ENCODE measurements around the gene SLC6A5.
A peak's percentile ranks its signal among the peaks of the same experiment; 100 is the strongest.

SLC6A5 gene

DNA sequence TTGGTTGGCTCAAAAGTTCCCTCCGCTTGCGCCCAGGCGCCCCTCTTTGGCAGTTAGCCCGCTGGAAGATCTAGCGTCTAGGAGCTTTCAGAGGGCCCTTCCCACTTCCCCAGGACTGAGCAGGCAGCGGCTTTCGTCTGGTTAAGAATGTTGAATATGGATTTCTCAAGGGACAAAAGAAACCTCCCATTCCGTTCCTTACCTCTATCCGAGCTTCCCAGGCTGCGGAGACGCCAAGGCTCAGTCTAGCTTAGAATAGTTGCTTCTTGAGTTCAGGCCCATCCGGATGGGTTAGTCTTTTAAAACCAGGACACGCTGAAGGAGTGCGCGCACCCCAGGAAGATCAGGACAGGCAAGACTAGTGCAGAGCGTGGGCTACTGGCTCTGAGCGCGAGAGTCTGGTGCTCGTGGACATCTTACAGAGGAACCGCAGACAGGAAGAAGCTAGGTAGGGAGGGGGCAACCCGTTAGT is 71.6 kb downstream of the SLC6A5 start:
- TF ChIP-seq POLR2A (IDR thresholded peaks at IDR 0.05; ENCODE audit: extremely low read depth, insufficient read length) (no peak), MYC (IDR thresholded peaks at IDR 0.05; ENCODE audit: low read depth, low read length) (no peak)
- TF ChIP-seq, protein P1, sequence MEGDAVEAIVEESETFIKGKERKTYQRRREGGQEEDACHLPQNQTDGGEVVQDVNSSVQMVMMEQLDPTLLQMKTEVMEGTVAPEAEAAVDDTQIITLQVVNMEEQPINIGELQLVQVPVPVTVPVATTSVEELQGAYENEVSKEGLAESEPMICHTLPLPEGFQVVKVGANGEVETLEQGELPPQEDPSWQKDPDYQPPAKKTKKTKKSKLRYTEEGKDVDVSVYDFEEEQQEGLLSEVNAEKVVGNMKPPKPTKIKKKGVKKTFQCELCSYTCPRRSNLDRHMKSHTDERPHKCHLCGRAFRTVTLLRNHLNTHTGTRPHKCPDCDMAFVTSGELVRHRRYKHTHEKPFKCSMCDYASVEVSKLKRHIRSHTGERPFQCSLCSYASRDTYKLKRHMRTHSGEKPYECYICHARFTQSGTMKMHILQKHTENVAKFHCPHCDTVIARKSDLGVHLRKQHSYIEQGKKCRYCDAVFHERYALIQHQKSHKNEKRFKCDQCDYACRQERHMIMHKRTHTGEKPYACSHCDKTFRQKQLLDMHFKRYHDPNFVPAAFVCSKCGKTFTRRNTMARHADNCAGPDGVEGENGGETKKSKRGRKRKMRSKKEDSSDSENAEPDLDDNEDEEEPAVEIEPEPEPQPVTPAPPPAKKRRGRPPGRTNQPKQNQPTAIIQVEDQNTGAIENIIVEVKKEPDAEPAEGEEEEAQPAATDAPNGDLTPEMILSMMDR (IDR thresholded peaks at IDR 0.05; ENCODE audit: low read depth, low read length): no peak
- TF ChIP-seq, protein P2, sequence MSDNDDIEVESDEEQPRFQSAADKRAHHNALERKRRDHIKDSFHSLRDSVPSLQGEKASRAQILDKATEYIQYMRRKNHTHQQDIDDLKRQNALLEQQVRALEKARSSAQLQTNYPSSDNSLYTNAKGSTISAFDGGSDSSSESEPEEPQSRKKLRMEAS (IDR thresholded peaks at IDR 0.05; ENCODE audit: low read depth, low read length): no peak
- H3K4me3 ChIP-seq (ENCODE audit: low read depth, low read length): no peak overlapping the region
- peak; percentile 1 for DNase-seq (ENCODE audit: low read depth)

DNA sequence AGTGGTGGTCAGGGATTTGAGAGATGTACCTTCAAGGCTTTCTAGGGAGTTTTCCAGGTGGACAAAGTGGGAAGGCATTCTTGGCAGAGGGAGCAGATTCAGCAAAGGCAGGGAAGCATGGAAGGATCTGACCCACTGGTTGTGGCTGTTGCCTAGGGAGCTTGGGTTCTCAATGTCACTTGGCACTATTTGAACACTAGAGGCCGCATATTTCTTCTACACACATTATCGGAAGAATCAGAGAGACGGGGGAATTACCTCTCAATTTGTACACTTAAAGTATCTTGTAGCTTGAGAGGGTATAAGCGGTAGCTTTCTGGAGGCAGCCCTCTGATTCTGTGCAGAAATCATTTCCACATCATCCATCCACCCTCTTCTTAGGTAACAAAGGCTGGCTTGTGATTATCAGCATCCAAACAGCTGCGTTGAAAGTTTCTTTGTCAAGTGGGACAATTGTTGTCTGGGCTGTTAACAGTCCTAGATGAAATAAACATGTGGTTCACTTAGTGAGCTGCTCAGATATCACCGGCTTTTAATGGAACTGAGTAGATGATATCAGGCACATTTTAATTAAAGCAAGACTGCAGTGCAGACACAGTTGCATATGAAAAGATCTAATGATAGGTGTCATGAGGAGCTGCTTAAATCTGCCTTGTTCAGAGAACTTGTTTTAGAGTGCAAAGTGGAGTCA is 72.6 kb downstream of the SLC6A5 start:
- peak; percentile 12 for DNase-seq (ENCODE audit: low read depth)
- TF ChIP-seq POLR2A (IDR thresholded peaks at IDR 0.05; ENCODE audit: extremely low read depth, insufficient read length): no peak
- TF ChIP-seq, protein P1 (IDR thresholded peaks at IDR 0.05; ENCODE audit: low read depth, low read length): peak; percentile 24
- no peak for TF ChIP-seq MYC (IDR thresholded peaks at IDR 0.05; ENCODE audit: low read depth, low read length)
- no peak overlapping the region for H3K4me3 ChIP-seq (ENCODE audit: low read depth, low read length)

DNA sequence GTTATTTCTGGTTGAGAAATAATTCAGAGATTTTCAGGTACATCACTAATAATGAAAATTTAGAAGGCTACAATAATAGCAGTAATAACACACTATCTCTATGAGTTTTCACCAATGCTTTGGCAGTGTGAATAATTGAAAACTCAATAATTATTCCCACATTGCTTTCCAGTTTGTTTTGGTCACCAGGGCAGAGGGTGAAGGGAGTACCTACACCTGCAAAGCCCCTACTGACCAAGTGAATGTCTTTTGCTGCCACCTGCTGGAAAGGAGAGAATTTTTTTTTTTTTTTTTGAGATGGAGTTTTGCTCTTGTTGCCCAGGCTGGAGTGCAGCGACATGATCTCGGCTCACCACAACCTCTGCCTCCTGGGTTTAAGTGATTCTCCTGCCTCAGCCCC is 73.2 kb downstream of the SLC6A5 start:
- TF ChIP-seq, protein P1 (IDR thresholded peaks at IDR 0.05; ENCODE audit: low read depth, low read length): peak; percentile 12
- no peak for TF ChIP-seq POLR2A (IDR thresholded peaks at IDR 0.05; ENCODE audit: extremely low read depth, insufficient read length)
- TF ChIP-seq, protein P2 (IDR thresholded peaks at IDR 0.05; ENCODE audit: low read depth, low read length): no peak
- no peak overlapping the region for H3K4me3 ChIP-seq (ENCODE audit: low read depth, low read length)
- peak; percentile 2 for DNase-seq (ENCODE audit: low read depth)

DNA sequence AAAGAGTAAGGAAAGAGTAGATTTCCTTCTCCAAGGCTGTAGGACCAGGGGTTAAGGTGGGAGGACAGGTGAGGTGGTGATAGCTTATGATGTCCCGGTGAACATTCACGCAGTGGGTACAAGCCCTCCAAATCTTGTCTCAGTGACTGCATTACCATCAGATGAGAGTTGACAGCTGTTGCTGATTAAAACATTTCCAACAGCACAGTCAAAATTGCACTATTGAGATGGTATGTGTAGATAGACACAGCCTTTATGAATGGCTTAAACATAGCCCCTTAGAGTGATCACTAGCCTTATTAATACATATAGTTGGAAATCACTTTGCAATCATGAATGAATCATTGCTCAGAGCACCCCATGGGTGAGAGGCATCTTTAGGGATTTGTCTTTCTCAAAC is 77.2 kb downstream of the SLC6A5 start:
- no peak overlapping the region for H3K4me3 ChIP-seq (ENCODE audit: low read depth, low read length)
- TF ChIP-seq, protein P2 (IDR thresholded peaks at IDR 0.05; ENCODE audit: low read depth, low read length): no peak
- TF ChIP-seq POLR2A (IDR thresholded peaks at IDR 0.05; ENCODE audit: extremely low read depth, insufficient read length) (no peak), MYC (IDR thresholded peaks at IDR 0.05; ENCODE audit: low read depth, low read length) (no peak)
- TF ChIP-seq, protein P1 (IDR thresholded peaks at IDR 0.05; ENCODE audit: low read depth, low read length): no peak
- DNase-seq (ENCODE audit: low read depth): no peak

DNA sequence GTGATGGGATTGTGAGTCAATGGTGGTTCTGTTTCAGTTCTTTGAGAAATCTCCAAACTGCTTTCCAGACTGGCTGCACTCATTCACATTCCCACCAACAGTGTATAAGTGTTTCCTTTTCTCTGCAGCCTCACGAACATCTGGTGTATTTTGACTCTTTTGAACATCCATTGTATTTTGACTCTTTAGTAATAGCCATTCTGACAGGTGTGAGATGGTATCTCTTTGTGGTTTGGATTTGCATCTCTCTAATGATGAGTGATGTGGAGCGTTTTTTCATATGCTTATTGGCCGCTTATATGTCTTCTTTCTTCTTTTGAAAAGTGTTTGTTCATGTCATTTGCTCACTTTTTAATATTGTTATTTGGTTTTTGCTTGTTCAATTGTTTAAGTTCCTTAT is 89.4 kb downstream of the SLC6A5 start:
- no peak overlapping the region for H3K4me3 ChIP-seq (ENCODE audit: low read depth, low read length)
- TF ChIP-seq, protein P1 (IDR thresholded peaks at IDR 0.05; ENCODE audit: low read depth, low read length): no peak
- TF ChIP-seq MYC (IDR thresholded peaks at IDR 0.05; ENCODE audit: low read depth, low read length) (no peak), POLR2A (IDR thresholded peaks at IDR 0.05; ENCODE audit: extremely low read depth, insufficient read length) (no peak)
- TF ChIP-seq, protein P2 (IDR thresholded peaks at IDR 0.05; ENCODE audit: low read depth, low read length): no peak
- DNase-seq (ENCODE audit: low read depth): no peak

Measured in NB4 (cell line).